Activated CD8-positive, alpha-beta memory T cell treated with anti-CD3 and anti-CD28 coated beads for 36 hours (primary cell): Measurements from ENCODE around the gene CHRNB2. TPM values are rescaled to one million over a fixed set of nuclear protein-coding genes. Genes with fewer than 3 reads are reported as not detected.

Experiments
- CTCF ChIA-PET: fragments of 350-600 bp; sonication (Branson Sonifier 250); formaldehyde crosslinking; loops from one replicate; lab custom pipeline; 2021; ENCODE audit warnings: antibody characterized with exemption; lab: Charles Lee
- POLR2A ChIA-PET: fragments of 350-600 bp; sonication (Branson Sonifier 250); formaldehyde crosslinking; loops from one replicate; lab custom pipeline; 2021; ENCODE audit warnings: antibody characterized with exemption; lab: Charles Lee
- total RNA-seq, 2 experiments: library from RNA; stranded (reverse); gene quantifications; one replicate each; pipeline ENCODE4 v1.2.3, GENCODE V29; 2021

Gene CHRNB2
- total RNA-seq, 2 experiments from 2014 or later, result 0.06 to 0.10 TPM

- ChIA-PET POLR2A (no interaction called here), CTCF (interaction anchor here (0.6 to 1.1 kb wide), 2 partner anchors 9 to 316 kb away, joined by 3 read pairs; no protein-coding TSS in a partner anchor)
These were observed 31.5 kb downstream of the CHRNB2 start for GRCh38 chr1:154598871-154599635.

GRCh38 chr1:154599658-154600057, 32.1 kb downstream of the CHRNB2 start:
- ChIA-PET POLR2A (no interaction called here), CTCF (interaction anchor here (0.6 to 1.1 kb wide), 2 partner anchors 10 to 315 kb away, joined by 3 read pairs; no protein-coding TSS in a partner anchor)

- CTCF ChIA-PET, result no interaction called here
- POLR2A ChIA-PET, result no interaction called here
These were observed 35.7 kb downstream of the CHRNB2 start for GRCh38 chr1:154603317-154603716.

- ChIA-PET CTCF (interaction anchor here (0.9 to 1.5 kb wide), 4 partner anchors 18 to 339 kb away, joined by 3 to 5 read pairs (median 4); no protein-coding TSS in a partner anchor), POLR2A (interaction anchor here (2.5 kb wide), 1 partner anchor 22 kb away, joined by 12 read pairs; no protein-coding TSS in a partner anchor)
These were observed 38.0 kb downstream of the CHRNB2 start for GRCh38 chr1:154605534-154605933.

- ChIA-PET CTCF (interaction anchor here (1.0 kb wide), 1 partner anchor 130 kb away, joined by 3 read pairs; no protein-coding TSS in a partner anchor), POLR2A (interaction anchor here (2.5 kb wide), 1 partner anchor 20 kb away, joined by 12 read pairs; no protein-coding TSS in a partner anchor)
These were observed 39.6 kb downstream of the CHRNB2 start for GRCh38 chr1:154607106-154607608.

- ChIA-PET POLR2A (interaction anchor here (0.6 to 2.5 kb wide), 5 partner anchors 12 to 936 kb away, joined by 3 to 12 read pairs (median 7); no protein-coding TSS in a partner anchor), CTCF (interaction anchor here (0.6 to 1.2 kb wide), 3 partner anchors 18 to 410 kb away, joined by 3 read pairs; no protein-coding TSS in a partner anchor)
These were observed 40.2 kb downstream of the CHRNB2 start, which contains the start of gene ADAR for GRCh38 chr1:154607609-154608396. Gene ADAR (minus strand): TSS chr1:154608186. CDS start chr1:154608006, 180 bp downstream.

- POLR2A ChIA-PET, result interaction anchor here (0.6 to 1.0 kb wide), 6 partner anchors 13 to 935 kb away, joined by 3 to 12 read pairs (median 6); no protein-coding TSS in a partner anchor
- CTCF ChIA-PET, result interaction anchor here (0.6 to 1.8 kb wide), 8 partner anchors 19 to 570 kb away, joined by 3 to 6 read pairs (median 3); no protein-coding TSS in a partner anchor
These were observed 41.1 kb downstream of the CHRNB2 start for GRCh38 chr1:154608397-154609270.

- POLR2A ChIA-PET, result interaction anchor here (0.6 to 1.8 kb wide), 3 partner anchors 18 to 227 kb away, joined by 10 to 15 read pairs (median 13); no protein-coding TSS in a partner anchor
These were observed 42.1 kb downstream of the CHRNB2 start for GRCh38 chr1:154609398-154610380.

GRCh38 chr1:154611150-154611862, 43.7 kb downstream of the CHRNB2 start:
- ChIA-PET CTCF (interaction anchor here (0.6 to 1.2 kb wide), 4 partner anchors 9 to 141 kb away, joined by 3 to 4 read pairs (median 4); no protein-coding TSS in a partner anchor), POLR2A (interaction anchor here (1.8 kb wide), 1 partner anchor 16 kb away, joined by 15 read pairs; no protein-coding TSS in a partner anchor)

More at GRCh38 chr1:154609398-154610380, 42.1 kb downstream of the CHRNB2 start:
- CTCF ChIA-PET, result interaction anchor here (0.6 to 1.8 kb wide), 2 partner anchors 18 to 138 kb away, joined by 3 to 6 read pairs; no protein-coding TSS in a partner anchor

- CTCF ChIA-PET, result interaction anchor here (0.6 kb wide), 1 partner anchor 339 kb away, joined by 3 read pairs; no protein-coding TSS in a partner anchor
- POLR2A ChIA-PET, result no interaction called here
These were observed 46.7 kb downstream of the CHRNB2 start for GRCh38 chr1:154614247-154614646.

GRCh38 chr1:154614901-154615300, 47.3 kb downstream of the CHRNB2 start:
- ChIA-PET POLR2A (no interaction called here), CTCF (no interaction called here)

- ChIA-PET POLR2A (no interaction called here), CTCF (no interaction called here)
These were observed 47.8 kb downstream of the CHRNB2 start for GRCh38 chr1:154615411-154615810.

GRCh38 chr1:154616659-154617345, 49.2 kb downstream of the CHRNB2 start:
- ChIA-PET POLR2A (interaction anchor here (0.7 kb wide), 1 partner anchor 186 kb away, joined by 6 read pairs; no protein-coding TSS in a partner anchor), CTCF (no interaction called here)

- CTCF ChIA-PET, result interaction anchor here (0.6 kb wide), 1 partner anchor 146 kb away, joined by 3 read pairs; no protein-coding TSS in a partner anchor
These were observed 51.8 kb downstream of the CHRNB2 start for GRCh38 chr1:154619181-154619948.

More at GRCh38 chr1:154619181-154619948, 51.8 kb downstream of the CHRNB2 start:
- POLR2A ChIA-PET, result no interaction called here
